Astrocyte (in vitro differentiated cells and primary cell): Measurements from ENCODE around the gene ARHGAP21. TPM values are rescaled to one million over a fixed set of nuclear protein-coding genes. Genes with fewer than 3 reads are reported as not detected.
A peak's percentile ranks its signal among the peaks of the same experiment; 100 is the strongest.

Experiments used
- DNase-seq: peaks from one replicate; pipeline ENCODE4 v3.0.0-alpha.2; 2010; ENCODE audit warnings: low read depth
- FAIRE-seq: peaks from 2 replicates; lab custom pipeline; 2011; peaks lifted over from hg19 to GRCh38; lab: Jason Lieb, UNC
- H2AFZ ChIP-seq: 2 replicates; pipeline ENCODE4 v1.6.0; 2012; ENCODE audit warnings: low read depth, low read length, inconsistent platforms
- H3K27ac ChIP-seq: 2 replicates; pipeline ENCODE4 v1.5.1; 2011; ENCODE audit warnings: low read depth, low read length, inconsistent platforms
- H3K27me3 ChIP-seq: 2 replicates; pipeline ENCODE4 v1.6.0; 2011; ENCODE audit warnings: low read length, inconsistent platforms; ENCODE audit not compliant: insufficient read depth
- H3K36me3 ChIP-seq: 2 replicates; pipeline ENCODE4 v1.5.1; 2011; ENCODE audit warnings: low read length, inconsistent platforms; ENCODE audit not compliant: insufficient read depth
- H3K4me1 ChIP-seq: 2 replicates; pipeline ENCODE4 v1.5.1; 2011; ENCODE audit warnings: low read length, inconsistent platforms; ENCODE audit not compliant: insufficient read depth
- H3K4me2 ChIP-seq: 2 replicates; pipeline ENCODE4 v1.6.0; 2012; ENCODE audit warnings: low read length, inconsistent platforms
- H3K4me3 ChIP-seq: 2 replicates; pipeline ENCODE4 v1.5.1; 2011; ENCODE audit warnings: low read depth, mild to moderate bottlenecking, low read length, inconsistent platforms; ENCODE audit not compliant: insufficient read depth
- H3K79me2 ChIP-seq: 2 replicates; pipeline ENCODE4 v1.6.0; 2012; ENCODE audit warnings: mild to moderate bottlenecking, low read length, inconsistent platforms; ENCODE audit not compliant: insufficient read depth
- H3K9ac ChIP-seq: 2 replicates; pipeline ENCODE4 v1.6.0; 2012; ENCODE audit warnings: mild to moderate bottlenecking, low read length, inconsistent platforms
- H3K9me3 ChIP-seq: 2 replicates; pipeline ENCODE4 v1.5.1; 2012; ENCODE audit warnings: low read depth, mild to moderate bottlenecking, low read length, inconsistent platforms; ENCODE audit not compliant: insufficient read depth
- H4K20me1 ChIP-seq: 2 replicates; pipeline ENCODE4 v1.6.0; 2012; ENCODE audit warnings: low read length, inconsistent platforms; ENCODE audit not compliant: insufficient read depth
- H3K27ac Mint-ChIP-seq: one replicate; pipeline ENCODE4 v1.8.0; 2021; ENCODE audit warnings: mild to moderate bottlenecking, mixed read lengths; ENCODE audit not compliant: unreplicated experiment
- H3K27me3 Mint-ChIP-seq: one replicate; pipeline ENCODE4 v1.8.0; 2021; ENCODE audit warnings: low read depth, mixed read lengths; ENCODE audit not compliant: unreplicated experiment
- H3K36me3 Mint-ChIP-seq: one replicate; pipeline ENCODE4 v1.8.0; 2021; ENCODE audit warnings: low read depth, mixed read lengths; ENCODE audit not compliant: unreplicated experiment
- H3K4me1 Mint-ChIP-seq: one replicate; pipeline ENCODE4 v1.8.0; 2021; ENCODE audit warnings: low read depth, mixed read lengths; ENCODE audit not compliant: unreplicated experiment
- H3K4me3 Mint-ChIP-seq: one replicate; pipeline ENCODE4 v1.8.0; 2021; ENCODE audit warnings: mild to moderate bottlenecking, moderate library complexity, mixed read lengths; ENCODE audit not compliant: unreplicated experiment
- H3K9me3 Mint-ChIP-seq: one replicate; pipeline ENCODE4 v1.8.0; 2021; ENCODE audit warnings: mild to moderate bottlenecking, mixed read lengths; ENCODE audit not compliant: unreplicated experiment
- CTCF ChIP-seq: IDR thresholded peaks from 2 replicates; pipeline ENCODE4 v1.5.1; 2011; ENCODE audit warnings: low read depth, mild to moderate bottlenecking, inconsistent platforms, low read length, moderate library complexity; ENCODE audit not compliant: insufficient read depth
- EZH2 ChIP-seq: IDR thresholded peaks from 2 replicates; pipeline ENCODE4 v1.6.1; 2012; ENCODE audit warnings: mild to moderate bottlenecking, low read length, inconsistent platforms; ENCODE audit not compliant: insufficient read depth
- total RNA-seq: library from RNA; stranded (reverse); gene quantifications from 2 replicates; pipeline ENCODE4 v1.2.1, GENCODE V29; 2021

The ARHGAP21 gene
- total RNA-seq, 1 donor from 2014 or later: 107 TPM

DNA sequence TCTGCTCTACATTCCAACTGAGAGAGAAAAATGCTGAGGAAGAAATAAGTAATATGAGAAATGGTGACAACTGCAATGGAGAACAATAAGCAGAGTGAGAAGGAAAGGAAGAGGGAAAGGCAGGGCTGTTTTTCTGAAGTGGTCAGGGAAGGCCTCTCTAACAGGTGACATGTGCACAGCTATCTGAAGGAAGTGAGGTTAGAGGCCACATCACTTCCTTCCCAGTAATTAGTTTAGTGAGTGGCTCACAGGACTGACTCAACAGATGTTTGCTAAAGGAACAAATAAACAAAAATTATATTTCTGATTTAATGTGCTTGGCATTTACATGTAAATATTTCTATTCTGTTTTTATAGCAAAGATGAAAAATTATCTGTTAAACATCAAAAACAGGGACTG is 77.9 kb downstream of the ARHGAP21 start:
- peaks cover 25% of the 10 kb centered on the region for H3K79me2 ChIP-seq
- H2AFZ ChIP-seq: no peak overlapping the region
- H3K4me1 ChIP-seq: no peaks in the 10 kb centered on the region
- H3K9ac ChIP-seq: no peak overlapping the region
- no peak for DNase-seq
- no peak overlapping the region for H3K4me2 ChIP-seq
- Mint-ChIP-seq H3K27me3 (no peaks in the 10 kb centered on the region), H3K9me3 (no peaks in the 10 kb centered on the region), H3K4me1 (no peaks in the 10 kb centered on the region), H3K4me3 (no peak overlapping the region), H3K36me3 (peaks cover 3% of the 10 kb centered on the region), H3K27ac (no peak overlapping the region)
- peaks cover 12% of the 10 kb centered on the region for H4K20me1 ChIP-seq
- no peaks in the 10 kb centered on the region for H3K36me3 ChIP-seq
- FAIRE-seq: no peak
- no peaks in the 10 kb centered on the region for H3K27me3 ChIP-seq
- H3K4me3 ChIP-seq: no peak overlapping the region
- no peaks in the 10 kb centered on the region for H3K9me3 ChIP-seq
- TF ChIP-seq CTCF (no peak), EZH2 (no peak)
- no peak overlapping the region for H3K27ac ChIP-seq

- no peaks in the 10 kb centered on the region for H3K27me3 ChIP-seq
- no peak overlapping the region for H2AFZ ChIP-seq
- DNase-seq (no peak), FAIRE-seq (no peak)
- no peaks in the 10 kb centered on the region for H3K4me1 ChIP-seq
- H3K9me3 ChIP-seq: no peaks in the 10 kb centered on the region
- H3K4me3 Mint-ChIP-seq: no peak overlapping the region
- no peaks in the 10 kb centered on the region for H3K9me3 Mint-ChIP-seq
- H3K4me1 Mint-ChIP-seq: no peaks in the 10 kb centered on the region
- no peaks in the 10 kb centered on the region for H3K36me3 ChIP-seq
- H3K27ac ChIP-seq: no peak overlapping the region
- peaks cover 23% of the 10 kb centered on the region for H3K79me2 ChIP-seq
- no peaks in the 10 kb centered on the region for H3K27me3 Mint-ChIP-seq
- no peak overlapping the region for H3K9ac ChIP-seq
- H4K20me1 ChIP-seq: peaks cover 12% of the 10 kb centered on the region
- no peak overlapping the region for H3K4me2 ChIP-seq
- TF ChIP-seq CTCF (no peak), EZH2 (no peak)
- no peak overlapping the region for H3K4me3 ChIP-seq
- H3K27ac Mint-ChIP-seq: no peak overlapping the region
- H3K36me3 Mint-ChIP-seq: peaks cover 3% of the 10 kb centered on the region
Observed at GRCh38 chr10:24645022-24645421, 78.7 kb downstream of the ARHGAP21 start.

DNA sequence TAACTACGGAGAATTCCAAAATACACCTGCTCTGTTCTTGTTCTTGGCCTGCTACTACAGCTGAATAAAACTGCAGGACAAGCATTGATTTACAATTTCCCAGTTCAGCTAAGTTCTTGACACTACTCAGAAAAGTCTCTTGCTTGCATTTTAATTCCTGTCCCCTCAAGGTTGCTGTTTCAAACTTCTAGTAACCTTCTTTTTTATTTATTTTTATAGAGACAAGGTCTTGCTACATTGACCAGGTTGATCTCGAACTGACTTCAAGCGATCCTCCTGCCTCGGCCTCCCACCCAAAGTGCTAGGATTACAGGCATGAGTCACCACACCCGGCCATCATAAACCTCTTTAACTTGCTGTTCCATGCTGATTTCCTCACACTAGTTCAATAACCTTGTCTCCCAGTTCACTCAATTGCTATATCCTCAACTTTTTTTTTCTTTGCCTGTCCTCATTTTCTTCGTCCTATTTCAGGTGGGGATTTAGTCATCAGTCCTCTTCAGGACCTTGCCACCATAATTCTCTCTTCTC is 79.9 kb downstream of the ARHGAP21 start:
- H3K9me3 Mint-ChIP-seq: no peaks in the 10 kb centered on the region
- H2AFZ ChIP-seq: no peak overlapping the region
- no peaks in the 10 kb centered on the region for H3K4me1 Mint-ChIP-seq
- DNase-seq (no peak), FAIRE-seq (peak; percentile 29)
- peak overlapping the region; percentile 3 for H3K9ac ChIP-seq
- peaks cover 30% of the 10 kb centered on the region for H3K79me2 ChIP-seq
- TF ChIP-seq CTCF (no peak), EZH2 (no peak)
- no peak overlapping the region for H3K4me2 ChIP-seq
- H3K4me3 ChIP-seq: no peak overlapping the region
- no peak overlapping the region for H3K27ac Mint-ChIP-seq
- H4K20me1 ChIP-seq: peaks cover 12% of the 10 kb centered on the region
- H3K27me3 ChIP-seq: no peaks in the 10 kb centered on the region
- no peaks in the 10 kb centered on the region for H3K4me1 ChIP-seq
- H3K36me3 ChIP-seq: no peaks in the 10 kb centered on the region
- H3K27ac ChIP-seq: peak overlapping the region; percentile 5
- no peaks in the 10 kb centered on the region for H3K27me3 Mint-ChIP-seq
- H3K36me3 Mint-ChIP-seq: peaks cover 3% of the 10 kb centered on the region
- H3K9me3 ChIP-seq: no peaks in the 10 kb centered on the region
- H3K4me3 Mint-ChIP-seq: no peak overlapping the region
